ENCODE data around the gene SLC39A8. TPM values are rescaled to one million over a fixed set of nuclear protein-coding genes. Genes with fewer than 3 reads are reported as not detected.
"Not testable (repeated sequence)": the region's sequence is repeated elsewhere in the genome, so short reads cannot be mapped to it uniquely, and the experiment has no call there.

Gene SLC39A8
- total RNA-seq, 1 experiment from 2014 or later = 35.9 TPM

GRCh38 chr4:102387552-102388150 is 42.4 kb upstream of the SLC39A8 start:
- H3K4me3 Mint-ChIP-seq = no peak overlapping the region
- ChIA-PET CTCF (interaction anchor here (0.9 kb wide), 1 partner anchor 43 kb away, joined by 3 read pairs; no protein-coding TSS in a partner anchor), POLR2A (no interaction called here)
- H3K27ac Mint-ChIP-seq = no peak overlapping the region
- H3K27me3 Mint-ChIP-seq (ENCODE audit: low read depth) = no peaks in the 10 kb centered on the region
- H3K9me3 Mint-ChIP-seq = peaks cover 9% of the 10 kb centered on the region
- H3K36me3 Mint-ChIP-seq = no peaks in the 10 kb centered on the region; the same call in 1 of the 2 replicates
- DNase-seq (ENCODE audit: low spot score) (no peak), ATAC-seq (peak; percentile 71)
- H3K4me1 Mint-ChIP-seq = peaks cover 30% of the 10 kb centered on the region
- TF ChIP-seq ESRRA (CRISPR knock-in tag; IDR thresholded peaks at IDR 0.05; ENCODE audit: borderline replicate concordance) = no peak
- no peak for TF ChIP-seq FOXJ3 (CRISPR knock-in tag; IDR thresholded peaks at IDR 0.05; ENCODE audit: borderline replicate concordance)

DNA sequence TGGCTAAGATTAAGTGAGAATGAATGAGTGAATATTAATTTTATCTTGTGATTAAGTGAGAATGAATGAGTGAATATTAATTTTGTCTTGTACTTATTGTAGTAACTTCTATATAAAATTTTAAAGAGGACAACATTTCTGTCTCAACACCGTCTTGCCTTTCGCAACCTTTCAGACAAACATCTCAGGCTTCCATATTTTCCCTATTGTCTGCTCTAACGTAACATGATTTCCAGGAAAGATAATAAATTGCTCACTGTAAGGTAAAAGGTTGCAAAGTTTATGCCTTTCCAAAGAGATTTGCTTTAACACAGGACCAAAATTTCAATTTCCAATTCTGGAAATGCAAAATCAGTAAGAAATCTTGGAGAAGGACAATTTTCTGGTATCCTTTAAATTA is 41.7 kb upstream of the SLC39A8 start:
- H3K27me3 Mint-ChIP-seq (ENCODE audit: low read depth) = no peaks in the 10 kb centered on the region
- TF ChIP-seq FOXP1 (CRISPR knock-in tag; IDR thresholded peaks at IDR 0.05; ENCODE audit: borderline replicate concordance) (no peak), ZNF263 (CRISPR knock-in tag; IDR thresholded peaks at IDR 0.05; ENCODE audit: low read depth) (no peak), ZSCAN18 (CRISPR knock-in tag; IDR thresholded peaks at IDR 0.05) (no peak), ZNF423 (CRISPR knock-in tag; IDR thresholded peaks at IDR 0.05) (no peak), NFATC4 (CRISPR knock-in tag; IDR thresholded peaks at IDR 0.05) (no peak), ZNF317 (CRISPR knock-in tag; IDR thresholded peaks at IDR 0.05; ENCODE audit: borderline replicate concordance, low read depth) (no peak), TCF7 (CRISPR knock-in tag; IDR thresholded peaks at IDR 0.05; ENCODE audit: low read depth) (no peak), ELF4 (CRISPR knock-in tag; IDR thresholded peaks at IDR 0.05; ENCODE audit: low read depth) (no peak), FOXJ3 (CRISPR knock-in tag; IDR thresholded peaks at IDR 0.05; ENCODE audit: borderline replicate concordance) (no peak), ZNF416 (CRISPR knock-in tag; IDR thresholded peaks at IDR 0.05) (no peak), NR2C2 (CRISPR knock-in tag; IDR thresholded peaks at IDR 0.05) (no peak), SMAD4 (CRISPR knock-in tag; IDR thresholded peaks at IDR 0.05) (no peak)
- TF ChIP-seq, protein P1, sequence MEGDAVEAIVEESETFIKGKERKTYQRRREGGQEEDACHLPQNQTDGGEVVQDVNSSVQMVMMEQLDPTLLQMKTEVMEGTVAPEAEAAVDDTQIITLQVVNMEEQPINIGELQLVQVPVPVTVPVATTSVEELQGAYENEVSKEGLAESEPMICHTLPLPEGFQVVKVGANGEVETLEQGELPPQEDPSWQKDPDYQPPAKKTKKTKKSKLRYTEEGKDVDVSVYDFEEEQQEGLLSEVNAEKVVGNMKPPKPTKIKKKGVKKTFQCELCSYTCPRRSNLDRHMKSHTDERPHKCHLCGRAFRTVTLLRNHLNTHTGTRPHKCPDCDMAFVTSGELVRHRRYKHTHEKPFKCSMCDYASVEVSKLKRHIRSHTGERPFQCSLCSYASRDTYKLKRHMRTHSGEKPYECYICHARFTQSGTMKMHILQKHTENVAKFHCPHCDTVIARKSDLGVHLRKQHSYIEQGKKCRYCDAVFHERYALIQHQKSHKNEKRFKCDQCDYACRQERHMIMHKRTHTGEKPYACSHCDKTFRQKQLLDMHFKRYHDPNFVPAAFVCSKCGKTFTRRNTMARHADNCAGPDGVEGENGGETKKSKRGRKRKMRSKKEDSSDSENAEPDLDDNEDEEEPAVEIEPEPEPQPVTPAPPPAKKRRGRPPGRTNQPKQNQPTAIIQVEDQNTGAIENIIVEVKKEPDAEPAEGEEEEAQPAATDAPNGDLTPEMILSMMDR (IDR thresholded peaks at IDR 0.05) = no peak
- TF ChIP-seq, protein P2, sequence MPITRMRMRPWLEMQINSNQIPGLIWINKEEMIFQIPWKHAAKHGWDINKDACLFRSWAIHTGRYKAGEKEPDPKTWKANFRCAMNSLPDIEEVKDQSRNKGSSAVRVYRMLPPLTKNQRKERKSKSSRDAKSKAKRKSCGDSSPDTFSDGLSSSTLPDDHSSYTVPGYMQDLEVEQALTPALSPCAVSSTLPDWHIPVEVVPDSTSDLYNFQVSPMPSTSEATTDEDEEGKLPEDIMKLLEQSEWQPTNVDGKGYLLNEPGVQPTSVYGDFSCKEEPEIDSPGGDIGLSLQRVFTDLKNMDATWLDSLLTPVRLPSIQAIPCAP (CRISPR knock-in tag; IDR thresholded peaks at IDR 0.05) = no peak
- TF ChIP-seq, protein P3, sequence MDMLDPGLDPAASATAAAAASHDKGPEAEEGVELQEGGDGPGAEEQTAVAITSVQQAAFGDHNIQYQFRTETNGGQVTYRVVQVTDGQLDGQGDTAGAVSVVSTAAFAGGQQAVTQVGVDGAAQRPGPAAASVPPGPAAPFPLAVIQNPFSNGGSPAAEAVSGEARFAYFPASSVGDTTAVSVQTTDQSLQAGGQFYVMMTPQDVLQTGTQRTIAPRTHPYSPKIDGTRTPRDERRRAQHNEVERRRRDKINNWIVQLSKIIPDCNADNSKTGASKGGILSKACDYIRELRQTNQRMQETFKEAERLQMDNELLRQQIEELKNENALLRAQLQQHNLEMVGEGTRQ (CRISPR knock-in tag; IDR thresholded peaks at IDR 0.05) = no peak
- TF ChIP-seq, protein P4, sequence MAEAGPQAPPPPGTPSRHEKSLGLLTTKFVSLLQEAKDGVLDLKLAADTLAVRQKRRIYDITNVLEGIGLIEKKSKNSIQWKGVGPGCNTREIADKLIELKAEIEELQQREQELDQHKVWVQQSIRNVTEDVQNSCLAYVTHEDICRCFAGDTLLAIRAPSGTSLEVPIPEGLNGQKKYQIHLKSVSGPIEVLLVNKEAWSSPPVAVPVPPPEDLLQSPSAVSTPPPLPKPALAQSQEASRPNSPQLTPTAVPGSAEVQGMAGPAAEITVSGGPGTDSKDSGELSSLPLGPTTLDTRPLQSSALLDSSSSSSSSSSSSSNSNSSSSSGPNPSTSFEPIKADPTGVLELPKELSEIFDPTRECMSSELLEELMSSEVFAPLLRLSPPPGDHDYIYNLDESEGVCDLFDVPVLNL (CRISPR knock-in tag; IDR thresholded peaks at IDR 0.05; ENCODE audit: borderline replicate concordance, low read depth) = no peak
- H3K4me1 Mint-ChIP-seq = peaks cover 23% of the 10 kb centered on the region
- H3K9me3 Mint-ChIP-seq = peaks cover 13% of the 10 kb centered on the region
- H3K36me3 Mint-ChIP-seq = peaks cover 3% of the 10 kb centered on the region
- ATAC-seq (no peak), DNase-seq (ENCODE audit: low spot score) (no peak)
- POLR2A ChIA-PET = no interaction called here
- H3K27ac Mint-ChIP-seq = no peak overlapping the region
- CTCF ChIA-PET = no interaction called here
- H3K4me3 Mint-ChIP-seq = no peak overlapping the region

DNA sequence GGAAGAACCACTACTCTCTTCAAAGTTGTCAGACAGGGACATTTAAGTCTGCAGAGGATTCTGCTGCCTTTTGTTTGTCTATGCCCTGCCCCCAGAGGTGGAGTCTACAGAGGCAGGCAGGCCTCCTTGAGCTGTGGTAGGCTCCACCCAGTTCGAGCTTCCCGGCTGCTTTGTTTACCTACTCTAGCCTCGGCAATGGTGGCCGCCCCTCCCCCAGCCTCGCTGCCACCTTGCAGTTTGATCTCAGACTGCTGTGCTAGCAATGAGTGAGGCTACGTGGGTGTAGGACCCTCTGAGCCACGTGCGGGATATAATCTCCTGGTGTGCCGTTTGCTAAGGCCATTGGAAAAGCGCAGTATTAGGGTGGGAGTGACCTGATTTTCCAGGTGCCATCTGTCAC is 35.0 kb upstream of the SLC39A8 start:
- ATAC-seq; H3K4me1 Mint-ChIP-seq; CTCF ChIA-PET; H3K4me3 Mint-ChIP-seq; POLR2A ChIA-PET; H3K27ac Mint-ChIP-seq; DNase-seq (ENCODE audit: low spot score); H3K27me3 Mint-ChIP-seq (ENCODE audit: low read depth): not testable (repeated sequence)
- peaks cover 34% of the 10 kb centered on the region for H3K36me3 Mint-ChIP-seq
- H3K9me3 Mint-ChIP-seq = peaks cover 49% of the 10 kb centered on the region
